ENCODE measurements around the gene DCST1.

Gene DCST1

GRCh38 chr1:155012026-155012546 lies 21.5 kb upstream of the DCST1 start:
- TF ChIP-seq RARB (CRISPR knock-in tag; IDR thresholded peaks at IDR 0.05) (no peak), GLIS3 (CRISPR knock-in tag; IDR thresholded peaks at IDR 0.05) (no peak), POU6F1 (CRISPR knock-in tag; IDR thresholded peaks at IDR 0.05; ENCODE audit: borderline replicate concordance, low read depth) (no peak), ZNF8 (CRISPR knock-in tag; IDR thresholded peaks at IDR 0.05) (no peak), ZFP3 (CRISPR knock-in tag; IDR thresholded peaks at IDR 0.05) (no peak), ESRRG (CRISPR knock-in tag; IDR thresholded peaks at IDR 0.05) (no peak), TCF4 (CRISPR knock-in tag; IDR thresholded peaks at IDR 0.05; ENCODE audit: borderline replicate concordance) (no peak), TOX (CRISPR knock-in tag; IDR thresholded peaks at IDR 0.05; ENCODE audit: borderline replicate concordance) (no peak), ZFP30 (CRISPR knock-in tag; IDR thresholded peaks at IDR 0.05) (no peak), ARNTL (CRISPR knock-in tag; IDR thresholded peaks at IDR 0.05; ENCODE audit: borderline replicate concordance, low read depth) (no peak), TSHZ2 (CRISPR knock-in tag; IDR thresholded peaks at IDR 0.05) (no peak), SNAI2 (CRISPR knock-in tag; IDR thresholded peaks at IDR 0.05) (no peak), ZC3H10 (CRISPR knock-in tag; IDR thresholded peaks at IDR 0.05) (no peak)
- no peak; the same call in 2 of the 3 replicates for ATAC-seq

- TF ChIP-seq BACH2 (CRISPR knock-in tag; IDR thresholded peaks at IDR 0.05; ENCODE audit: borderline replicate concordance) (no peak), ZNF8 (CRISPR knock-in tag; IDR thresholded peaks at IDR 0.05) (no peak), OSR1 (CRISPR knock-in tag; IDR thresholded peaks at IDR 0.05) (no peak), ARNTL (CRISPR knock-in tag; IDR thresholded peaks at IDR 0.05; ENCODE audit: borderline replicate concordance, low read depth) (no peak), PPARA (CRISPR knock-in tag; IDR thresholded peaks at IDR 0.05; ENCODE audit: borderline replicate concordance) (no peak), ZFP3 (CRISPR knock-in tag; IDR thresholded peaks at IDR 0.05) (no peak), GLIS3 (CRISPR knock-in tag; IDR thresholded peaks at IDR 0.05) (no peak), SNAI2 (CRISPR knock-in tag; IDR thresholded peaks at IDR 0.05) (no peak), TOX (CRISPR knock-in tag; IDR thresholded peaks at IDR 0.05; ENCODE audit: borderline replicate concordance) (no peak), ZNF70 (CRISPR knock-in tag; IDR thresholded peaks at IDR 0.05) (no peak)
- no peak for ATAC-seq
Observed at GRCh38 chr1:155012776-155013602, 20.6 kb upstream of the DCST1 start.

- no peak for ATAC-seq
- TF ChIP-seq ARNTL (CRISPR knock-in tag; IDR thresholded peaks at IDR 0.05; ENCODE audit: borderline replicate concordance, low read depth) (no peak), ISL1 (CRISPR knock-in tag; IDR thresholded peaks at IDR 0.05) (no peak), PPARA (CRISPR knock-in tag; IDR thresholded peaks at IDR 0.05; ENCODE audit: borderline replicate concordance) (no peak), POU6F1 (CRISPR knock-in tag; IDR thresholded peaks at IDR 0.05; ENCODE audit: borderline replicate concordance, low read depth) (no peak), OSR1 (CRISPR knock-in tag; IDR thresholded peaks at IDR 0.05) (no peak), CSRNP3 (CRISPR knock-in tag; IDR thresholded peaks at IDR 0.05) (no peak)
Observed at GRCh38 chr1:155013632-155014031, 20.0 kb upstream of the DCST1 start.

Measured in SK-N-SH treated with all-trans-retinoic acid at 6 μM for 48 hours (cell line).